Subcutaneous adipose tissue (tissue), 4 donors: Measurements from ENCODE around the gene MICU1. TPM values are rescaled to one million over a fixed set of nuclear protein-coding genes. Genes with fewer than 3 reads are reported as not detected.

Experiments
- CTCF ChIP-seq: fragments of 450-650 bp; IDR thresholded peaks from one replicate; pipeline ENCODE4 v1.5.1; 2016; ENCODE audit warnings: low read depth, mild to moderate bottlenecking, control low read depth, antibody characterized with exemption, moderate library complexity
- total RNA-seq, 4 donors: library from RNA; depleted of rRNA; stranded (reverse); fragments of >200 nt; gene quantifications; one replicate each; pipeline ENCODE4 v1.1.0, GENCODE V29; 2016

Gene MICU1
- total RNA-seq, 4 donors from 2014 or later: 26.9 to 42.5 (median 34.9) TPM

- TF ChIP-seq CTCF: no peak
These were observed 169.8 kb downstream of the MICU1 start for GRCh38 chr10:72455889-72456595.

- TF ChIP-seq CTCF: no peak
These were observed 175.9 kb downstream of the MICU1 start for GRCh38 chr10:72449941-72450441.

GRCh38 chr10:72445851-72446250 is 180.0 kb downstream of the MICU1 start:
- no peak for TF ChIP-seq CTCF

- TF ChIP-seq CTCF: no peak
These were observed 190.3 kb downstream of the MICU1 start for GRCh38 chr10:72435570-72435969.

- TF ChIP-seq CTCF: no peak
These were observed 195.9 kb downstream of the MICU1 start for GRCh38 chr10:72429931-72430330.

GRCh38 chr10:72426986-72427385 is 198.9 kb downstream of the MICU1 start:
- TF ChIP-seq CTCF: no peak

- no peak for TF ChIP-seq CTCF
These were observed 200.7 kb downstream of the MICU1 start for GRCh38 chr10:72425133-72425532.
